SK-MEL-5 (cell line): ENCODE measurements around the gene CTSO. TPM values are rescaled to one million over a fixed set of nuclear protein-coding genes. Genes with fewer than 3 reads are reported as not detected.
"Not testable (repeated sequence)": the region's sequence is repeated elsewhere in the genome, so short reads cannot be mapped to it uniquely, and the experiment has no call there.

Experiments
- DNase-seq: peaks from one replicate; pipeline ENCODE4 v3.0.0-alpha.2; 2016; ENCODE audit warnings: low read depth, low spot score
- in situ Hi-C: cut with HindIII; loops from 2 replicates; pipeline ENCODE4 v1.10.0; 2016; ENCODE audit warnings: low sequenced_read_pairs, high pct_unique_total_duplicates, low pct_unique_long_range_greater_than_20kb
- total RNA-seq: library from RNA; depleted of rRNA; stranded (reverse); fragments of >200 nt; shearing (Covaris generic); gene quantifications from 2 replicates; pipeline ENCODE4 v1.2.3, GENCODE V29; 2014

CTSO gene
- total RNA-seq, 1 experiment from 2014 or later, result 2.0 TPM

GRCh38 chr4:155961575-155961974 lies 7.9 kb upstream of the CTSO start:
- no peak for DNase-seq
- in situ Hi-C loops, result no loop called here

GRCh38 chr4:155960522-155960921 lies 6.9 kb upstream of the CTSO start:
- in situ Hi-C loops, result no loop called here
- peak; percentile 16 for DNase-seq

DNA sequence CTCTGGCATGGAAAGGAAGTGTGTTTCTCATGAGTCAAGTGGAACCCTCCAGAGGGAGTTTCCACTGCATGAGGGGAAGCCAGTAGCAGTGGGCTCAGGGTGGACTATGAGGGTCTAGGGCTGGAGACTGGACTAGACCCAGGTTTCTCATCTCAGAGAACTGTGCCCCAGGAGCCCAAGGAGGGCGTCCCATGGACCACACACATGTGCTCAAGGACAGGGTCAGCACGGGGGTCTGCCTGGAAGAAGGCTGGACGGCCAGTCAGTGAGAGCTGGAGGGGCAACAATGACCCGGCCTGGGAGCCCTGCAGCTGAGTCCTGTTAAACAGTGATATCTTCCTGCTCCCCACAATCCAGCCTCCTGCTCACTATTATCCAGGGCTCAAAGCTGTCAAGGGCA lies 5.8 kb upstream of the CTSO start:
- in situ Hi-C loops, result no loop called here
- no peak for DNase-seq

- DNase-seq, result no peak
- in situ Hi-C loops, result no loop called here
These were observed 2.8 kb upstream of the CTSO start for GRCh38 chr4:155956461-155956860.

GRCh38 chr4:155954939-155955338 lies 1.3 kb upstream of the CTSO start:
- in situ Hi-C loops, result no loop called here
- no peak for DNase-seq

DNA sequence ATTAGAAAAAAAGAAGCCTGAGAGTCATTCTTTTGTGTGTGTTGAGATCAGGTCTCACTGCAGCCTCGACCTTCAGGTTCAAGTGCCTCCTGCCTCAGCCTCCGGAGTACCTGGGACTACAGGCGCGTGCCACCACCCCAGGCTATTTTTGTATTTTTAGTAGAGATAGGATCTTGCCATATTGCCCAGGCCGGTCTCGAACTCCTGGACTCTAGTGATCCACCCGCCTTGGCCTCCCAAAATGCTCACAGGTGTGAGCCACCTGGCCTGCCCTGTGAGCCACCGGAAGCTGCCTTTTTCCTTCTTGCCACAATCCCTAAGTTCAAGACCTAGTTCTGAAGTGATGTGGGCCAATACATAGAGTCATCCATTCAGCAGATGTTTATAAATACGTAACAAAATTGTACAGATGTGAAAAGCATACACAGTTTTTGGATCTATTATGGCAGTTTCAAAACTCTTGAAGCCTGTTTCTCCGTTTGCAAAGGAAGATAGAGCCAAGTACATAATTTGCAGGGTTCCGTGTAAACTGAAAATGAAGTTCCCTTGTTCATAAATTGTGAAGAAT lies 536 bp upstream of the CTSO start:
- no peak for DNase-seq
- in situ Hi-C loops, result no loop called here

DNA sequence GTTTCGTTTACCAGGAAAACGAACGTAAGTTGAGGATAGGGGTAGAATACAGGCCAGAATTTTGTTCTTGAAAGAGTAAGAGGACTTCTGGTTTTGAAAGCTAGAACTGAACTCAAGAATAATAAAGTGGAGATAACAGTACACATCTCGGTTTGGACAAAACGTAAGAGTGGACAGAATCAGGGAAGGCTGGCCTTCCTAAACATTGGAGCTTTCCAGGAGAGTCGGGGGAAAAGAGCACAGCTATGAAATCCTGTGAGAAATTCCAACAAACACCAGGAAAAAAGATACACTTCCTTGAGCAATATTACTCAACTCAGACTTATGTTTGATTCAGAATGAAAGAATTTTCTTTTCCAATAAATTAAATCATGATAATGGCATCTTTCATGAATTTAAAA lies 1.2 kb downstream of the CTSO start:
- no peak for DNase-seq
- in situ Hi-C loops, result no loop called here

DNA sequence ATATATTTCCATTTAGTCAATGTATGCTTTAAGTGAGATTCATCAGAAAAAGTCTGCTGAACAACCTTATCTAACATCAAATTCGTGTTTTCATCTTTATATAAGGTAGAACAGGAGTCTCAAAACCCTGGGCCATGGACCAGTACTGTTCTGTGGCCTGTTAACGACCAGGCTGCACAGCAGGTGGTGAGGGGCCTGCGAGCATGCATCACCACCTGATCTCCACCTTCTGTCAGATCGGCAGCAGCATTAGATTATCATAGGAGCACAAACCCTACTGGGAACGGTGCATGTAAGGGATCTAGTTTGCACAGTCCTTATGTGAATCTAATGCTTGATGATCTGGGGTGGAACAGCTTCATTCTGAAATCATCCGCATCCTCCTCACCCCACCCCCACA lies 3.2 kb downstream of the CTSO start:
- no peak for DNase-seq
- in situ Hi-C loops, result no loop called here

DNA sequence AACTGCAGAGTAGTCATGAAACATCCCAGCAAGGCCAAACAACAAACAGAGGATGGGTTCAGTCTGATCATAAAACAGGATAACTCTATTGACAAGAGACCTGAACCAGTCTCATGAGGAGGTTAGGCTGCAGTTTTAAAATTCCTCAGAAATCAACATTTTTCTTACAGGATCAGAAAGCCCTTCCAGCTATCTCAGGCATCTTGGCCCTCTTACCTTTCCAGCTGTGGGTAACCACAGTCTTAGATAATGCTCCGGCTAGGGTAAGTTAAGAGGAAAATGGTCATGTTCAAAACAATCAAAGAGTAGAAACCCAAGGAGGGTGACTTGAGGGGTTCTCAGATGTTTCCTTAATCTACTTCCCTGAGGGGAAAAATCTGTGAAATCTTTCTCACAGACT lies 5.1 kb downstream of the CTSO start:
- in situ Hi-C loops, result no loop called here
- no peak for DNase-seq

- DNase-seq, result no peak
- in situ Hi-C loops, result no loop called here
These were observed 7.2 kb downstream of the CTSO start for GRCh38 chr4:155946486-155946885.

DNA sequence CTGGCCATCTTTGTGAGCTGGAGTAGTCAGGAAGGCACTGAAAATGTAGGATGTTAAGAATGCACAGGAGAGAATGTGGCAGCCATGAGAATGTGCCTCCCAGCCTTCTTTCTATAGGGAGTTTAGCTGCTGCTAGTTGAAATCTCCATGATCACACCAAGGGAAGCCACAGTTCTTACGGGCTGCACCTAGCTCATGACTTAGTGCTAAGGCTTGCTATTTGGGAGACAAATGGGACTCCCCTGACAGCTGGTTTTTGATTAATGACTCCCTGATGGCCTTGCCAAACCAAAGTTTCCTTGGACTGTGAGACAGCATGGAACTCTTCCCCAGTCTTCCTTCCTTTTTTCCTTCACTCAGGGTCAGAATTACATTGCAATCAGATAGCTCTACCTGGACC lies 9.2 kb downstream of the CTSO start:
- in situ Hi-C loops, result no loop called here
- DNase-seq, result no peak

DNA sequence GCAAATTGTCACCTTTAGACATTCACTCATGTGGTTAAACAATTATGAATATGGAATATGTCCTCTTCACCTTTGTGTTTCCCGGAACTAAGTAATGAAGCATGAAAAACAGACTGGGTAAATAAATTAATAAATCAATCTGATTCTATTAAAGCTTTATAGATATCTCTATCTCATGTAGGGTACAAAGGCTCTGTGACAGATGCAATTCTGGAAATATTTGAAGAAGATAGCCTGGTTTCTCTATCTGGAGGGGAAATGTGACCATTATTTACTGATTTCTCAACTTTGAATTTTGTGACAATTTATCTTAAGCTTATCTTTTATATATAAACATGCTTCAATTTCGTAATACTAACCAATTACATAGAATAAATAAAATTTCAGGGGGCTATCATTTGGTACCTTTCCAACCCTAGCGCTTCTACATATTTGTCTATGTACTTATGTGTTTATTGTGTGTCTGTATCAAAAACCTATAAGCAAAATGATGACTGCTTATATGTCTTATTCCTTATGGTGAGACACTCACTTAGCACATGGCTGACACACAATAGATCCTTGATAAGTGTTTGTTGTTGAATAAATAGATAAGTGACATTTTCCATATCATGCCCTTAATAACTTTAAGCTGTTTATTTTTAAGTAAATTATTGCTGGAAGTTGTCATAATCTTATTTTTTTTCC lies 9.9 kb downstream of the CTSO start:
- in situ Hi-C loops, result no loop called here
- DNase-seq, result no peak

GRCh38 chr4:155941820-155942219 lies 11.8 kb downstream of the CTSO start:
- in situ Hi-C loops, result no loop called here
- no peak for DNase-seq

GRCh38 chr4:155941085-155941790 lies 12.4 kb downstream of the CTSO start:
- in situ Hi-C loops, result no loop called here

DNA sequence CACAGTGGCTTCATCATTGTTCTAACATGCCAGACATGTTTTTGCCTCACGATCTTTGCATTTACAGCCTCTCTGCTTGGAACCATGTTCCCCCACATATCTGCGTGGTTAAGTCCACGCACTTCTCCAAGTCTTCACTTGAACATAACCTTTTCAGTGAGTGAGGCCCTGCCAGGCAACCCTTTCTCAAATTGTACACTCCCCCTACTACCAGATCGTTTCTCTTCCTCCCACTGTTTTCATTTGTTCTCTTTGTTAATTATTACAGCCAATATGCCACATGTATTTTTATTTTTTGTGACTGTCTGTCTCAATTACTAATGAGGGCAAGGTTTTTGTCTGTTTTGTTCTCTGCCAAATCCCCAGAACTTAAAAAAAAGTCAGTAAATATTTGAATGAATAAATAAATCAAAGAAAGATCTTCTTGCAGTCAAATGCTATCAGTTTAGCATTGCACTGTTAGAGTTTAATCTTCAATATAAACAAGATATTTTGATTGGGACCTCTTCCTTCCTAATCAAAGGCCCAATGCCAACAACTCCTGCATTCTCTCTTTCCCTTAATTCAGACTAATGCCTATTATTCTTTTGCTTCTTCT lies 18.2 kb downstream of the CTSO start:
- in situ Hi-C loops, result no loop called here

More at GRCh38 chr4:155941085-155941790, 12.4 kb downstream of the CTSO start:
- DNase-seq, result no peak

GRCh38 chr4:155934634-155935033 lies 19.0 kb downstream of the CTSO start:
- DNase-seq, in situ Hi-C loops: not testable (repeated sequence)

More for the DNA sequence above, 18.2 kb downstream of the CTSO start:
- DNase-seq, result no peak

GRCh38 chr4:155931634-155932033 lies 22.0 kb downstream of the CTSO start:
- in situ Hi-C loops, result no loop called here
- DNase-seq, result no peak

- in situ Hi-C loops, result no loop called here
- no peak for DNase-seq
These were observed 23.3 kb downstream of the CTSO start for GRCh38 chr4:155930330-155930729.

DNA sequence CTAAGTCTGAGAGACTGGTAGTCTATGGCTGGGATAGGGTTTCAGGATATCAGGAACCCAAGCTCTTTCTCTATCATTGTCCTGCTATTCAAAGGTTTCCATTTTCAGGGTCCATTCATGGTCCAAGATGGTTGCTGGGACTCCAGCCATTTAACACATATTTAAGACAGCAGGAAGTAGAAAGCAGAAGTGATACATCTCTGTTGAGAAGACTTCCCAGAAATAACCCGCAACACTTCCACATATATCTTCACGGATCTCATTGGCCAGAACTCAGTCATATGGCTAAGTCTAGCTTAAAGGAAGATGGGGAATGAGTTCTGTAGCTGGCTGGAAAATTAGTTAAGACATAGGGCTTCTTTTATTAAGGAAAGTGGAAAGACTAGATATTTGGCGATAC lies 23.8 kb downstream of the CTSO start:
- in situ Hi-C loops, result no loop called here
- no peak for DNase-seq
